HG03196 (cell line): ENCODE results near the gene KCTD20.

Experiments used
- ATAC-seq: cut with Tn5 transposase; IDR thresholded peaks from one replicate; pipeline ENCODE4 v1.9.1; 2021; ENCODE audit not compliant: unreplicated experiment

Gene KCTD20

GRCh38 chr6:36525346-36525745 is 82.5 kb downstream of the KCTD20 start:
- ATAC-seq, result no peak

- ATAC-seq, result no peak
These were observed 83.3 kb downstream of the KCTD20 start for GRCh38 chr6:36526066-36526465.

- no peak for ATAC-seq
These were observed 90.5 kb downstream of the KCTD20 start for GRCh38 chr6:36533321-36533720.

DNA sequence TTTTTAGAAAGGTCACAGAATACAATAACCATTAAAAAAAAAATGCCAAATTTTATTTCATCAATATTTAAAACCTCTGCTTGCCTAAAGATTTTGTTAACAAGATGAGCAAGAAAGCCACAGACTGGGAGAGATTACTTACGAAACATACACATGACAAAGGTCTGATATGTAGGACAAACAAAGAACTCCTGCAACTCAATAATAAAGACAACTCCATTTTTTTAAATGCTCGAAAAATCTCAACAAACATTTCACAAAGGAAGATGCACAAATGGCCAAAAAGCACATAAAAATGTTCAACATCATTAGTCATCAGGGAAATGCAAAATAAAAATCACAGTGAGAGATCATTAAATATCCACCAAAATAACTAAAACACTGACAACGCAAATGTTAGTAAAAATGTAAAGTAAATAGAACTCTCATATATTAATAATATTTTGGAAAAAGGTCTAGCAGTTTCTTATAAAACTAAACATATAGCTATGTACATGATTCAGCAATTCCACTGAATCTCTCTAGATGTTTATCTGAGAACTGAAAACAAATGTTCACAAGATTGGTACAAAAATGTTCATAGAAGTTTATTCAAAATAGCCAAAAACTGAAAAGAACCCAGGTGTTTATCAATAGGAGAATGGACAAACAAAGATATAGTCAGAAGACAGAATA is 94.2 kb downstream of the KCTD20 start:
- no peak for ATAC-seq

- ATAC-seq, result no peak
These were observed 97.2 kb downstream of the KCTD20 start for GRCh38 chr6:36539814-36540568.
